Right lung (tissue), 5 donors: ENCODE measurements around the gene RAMP3. TPM values are rescaled to one million over a fixed set of nuclear protein-coding genes. Genes with fewer than 3 reads are reported as not detected.
"Not testable (repeated sequence)": the region's sequence is repeated elsewhere in the genome, so short reads cannot be mapped to it uniquely, and the experiment has no call there.

ENCODE experiments used
- DNase-seq, 2 donors: peaks; one replicate each; pipeline ENCODE4 v3.0.0-alpha.2; 2013
- polyA plus RNA-seq, 5 donors: library from polyadenylated mRNA; unstranded; fragments of 120-200 nt; gene quantifications; one replicate each; pipeline versions ENCODE4 v1.2.1 to v1.2.3, GENCODE V29; 2013; ENCODE audit warnings: inconsistent platforms in 1 of 5, low replicate concordance in 1 of 5; ENCODE audit not compliant: insufficient read length in 5 of 5, insufficient read depth in 1 of 5

The RAMP3 gene
- polyA plus RNA-seq, 5 donors, result 17.7 to 32.0 (median 22.0) TPM

DNA sequence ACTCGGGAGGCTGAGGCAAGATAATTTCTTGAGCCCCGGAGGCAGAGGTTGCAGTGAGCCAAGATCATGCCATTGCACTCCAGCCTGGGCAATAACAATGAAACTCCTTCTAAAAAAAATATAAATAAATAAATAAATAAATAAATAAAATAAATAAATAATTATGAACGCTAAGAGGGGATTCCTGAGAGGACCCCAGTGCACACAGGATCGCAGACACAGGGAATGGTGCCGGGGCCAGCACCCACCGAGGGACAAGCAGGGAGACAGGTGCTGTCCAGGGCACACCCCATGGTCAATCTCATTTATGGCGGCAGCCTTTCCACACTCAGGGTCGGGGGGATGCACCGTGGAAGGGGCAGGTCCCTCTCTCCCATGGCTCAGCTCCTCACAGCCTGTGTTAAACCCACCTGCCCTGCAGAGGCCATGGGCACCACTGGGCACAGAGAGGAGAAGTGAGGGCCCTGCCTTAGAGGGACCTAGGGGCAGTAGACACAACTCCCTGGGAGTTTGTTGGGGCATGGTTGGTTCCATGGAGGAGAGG, 2.2 kb upstream of the RAMP3 start:
- DNase-seq, result no peak

DNA sequence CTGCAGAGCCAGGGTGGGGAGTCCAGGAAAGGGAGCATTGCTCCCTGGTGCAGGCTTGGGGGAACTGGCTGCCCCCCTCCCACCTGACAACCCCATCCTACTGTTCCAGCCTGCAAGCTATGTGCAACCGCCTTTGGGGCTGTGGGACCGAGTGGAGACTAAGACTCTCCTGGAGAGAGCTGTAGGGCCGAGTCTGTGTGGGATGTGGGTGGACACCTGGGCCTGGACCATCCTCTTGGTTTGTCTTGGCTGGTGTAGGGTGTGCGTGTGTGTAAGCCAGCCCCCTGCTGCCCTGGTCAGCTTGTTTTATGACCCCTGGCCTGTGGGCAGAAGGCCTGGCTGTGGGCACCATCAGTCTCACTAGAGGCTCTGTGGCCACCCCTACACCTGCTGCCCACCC, 1.6 kb upstream of the RAMP3 start:
- no peak for DNase-seq

- DNase-seq, result no peak
These were observed 897 bp upstream of the RAMP3 start for GRCh38 chr7:45156516-45157272.

DNA sequence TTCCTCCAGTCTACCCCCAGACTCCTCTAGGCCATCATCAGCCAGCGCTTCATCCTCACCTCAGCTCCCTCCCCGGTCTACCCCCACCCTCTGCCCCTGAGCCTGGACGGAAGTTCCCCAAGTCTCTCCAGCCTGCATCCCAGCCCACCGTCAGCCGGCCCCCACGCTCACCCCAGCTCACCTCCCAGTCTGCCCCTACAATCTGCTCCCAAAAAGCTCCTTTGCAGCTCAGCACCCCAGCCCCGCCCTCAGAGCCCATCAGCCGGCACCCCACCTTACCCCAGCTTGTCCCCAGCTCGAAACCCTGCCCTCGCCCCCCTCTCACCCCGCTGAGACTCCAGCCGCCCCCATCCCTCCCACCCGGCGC, 322 bp upstream of the RAMP3 start:
- DNase-seq, result no peak

DNA sequence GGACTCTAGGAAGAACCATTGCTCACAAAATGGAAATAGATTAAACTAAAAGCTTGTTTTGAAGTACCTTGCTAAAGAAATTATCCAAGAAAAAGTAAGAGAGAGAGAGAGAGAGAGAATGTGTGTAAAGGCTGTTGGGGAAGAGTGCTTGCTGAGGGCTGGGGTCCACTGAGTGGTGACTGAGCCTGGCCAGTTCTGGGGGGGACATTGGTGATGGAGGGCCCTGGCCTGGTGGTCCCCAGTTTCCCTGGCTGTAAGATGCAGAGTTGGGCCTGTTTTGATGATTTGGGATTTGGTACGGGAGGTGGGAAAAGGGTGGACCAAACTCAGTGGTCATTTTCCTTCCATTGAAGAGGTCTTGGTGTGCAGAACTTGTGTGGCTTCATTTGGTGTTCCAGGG, 880 bp downstream of the RAMP3 start:
- no peak for DNase-seq

GRCh38 chr7:45159296-45159695, 1.7 kb downstream of the RAMP3 start:
- DNase-seq, result no peak

- DNase-seq, result no peak
These were observed 2.9 kb downstream of the RAMP3 start for GRCh38 chr7:45160417-45160881.

DNA sequence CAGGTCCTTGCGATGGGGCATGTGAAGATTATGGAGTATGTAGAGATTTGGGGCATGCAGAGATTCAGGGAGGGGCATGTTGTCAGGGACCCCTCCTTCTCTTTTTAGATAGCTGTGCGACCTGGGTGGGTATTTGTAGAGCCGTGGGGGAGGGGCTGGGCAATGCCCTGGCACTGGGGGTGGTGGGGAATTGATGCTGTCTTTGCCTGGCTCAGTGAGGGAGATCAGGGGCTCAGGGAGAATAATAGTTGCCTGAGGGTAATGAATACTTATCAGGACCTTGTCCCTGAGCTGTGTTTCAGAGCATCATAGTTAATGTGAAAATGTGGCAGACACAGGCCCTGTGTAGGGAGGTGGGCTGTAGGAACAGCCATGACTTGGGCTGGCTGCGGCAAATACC, 3.5 kb downstream of the RAMP3 start:
- no peak for DNase-seq

DNA sequence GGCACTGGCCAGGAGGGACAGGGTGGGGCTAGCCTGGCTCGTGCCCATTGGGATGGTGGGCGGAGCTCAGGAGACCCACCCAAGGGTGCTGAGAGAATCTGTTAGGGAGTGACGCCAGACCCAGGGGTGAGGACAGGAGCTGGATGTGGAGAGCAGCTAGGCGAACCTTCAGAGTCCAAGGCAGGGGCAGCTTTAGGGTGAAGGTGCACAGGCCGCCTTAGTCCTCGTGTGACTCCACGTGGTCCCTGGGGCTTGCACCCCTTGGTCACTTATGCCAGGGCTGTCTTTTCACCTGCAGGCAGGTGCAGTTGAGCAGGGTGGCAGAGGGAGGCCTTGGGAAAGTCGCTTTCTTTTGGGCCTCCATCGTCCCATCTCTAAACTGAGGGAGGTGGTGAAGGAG, 4.3 kb downstream of the RAMP3 start:
- no peak for DNase-seq

DNA sequence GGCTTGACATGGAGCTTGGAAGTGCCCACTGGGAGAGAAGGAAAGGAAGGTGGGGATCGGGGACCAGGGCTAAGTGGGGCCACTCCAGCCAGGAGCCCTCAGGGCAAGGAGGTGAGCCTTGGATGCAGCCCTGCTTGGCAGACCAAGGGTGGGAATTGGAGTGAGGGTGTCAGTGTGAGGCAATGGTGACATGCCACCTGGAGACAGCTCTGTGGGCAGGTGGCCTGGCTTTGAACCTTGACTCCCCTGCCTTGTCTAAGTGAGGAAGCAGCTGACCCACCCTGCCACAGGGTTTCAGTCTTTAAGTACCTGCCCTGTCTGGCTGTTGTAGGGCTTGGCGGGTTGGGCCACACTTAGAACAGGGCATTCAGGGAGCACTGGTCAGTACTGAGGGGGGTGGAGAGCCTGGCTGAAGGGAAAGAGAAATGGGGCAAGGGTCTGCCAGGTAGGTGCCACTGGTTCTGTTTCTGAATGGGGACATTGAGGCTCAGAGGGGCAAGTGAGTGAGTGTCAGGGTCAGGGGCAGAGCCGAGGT, 4.8 kb downstream of the RAMP3 start:
- DNase-seq, result no peak

- DNase-seq, result no peak
These were observed 5.5 kb downstream of the RAMP3 start for GRCh38 chr7:45162943-45163691.

GRCh38 chr7:45163692-45164052, 6.1 kb downstream of the RAMP3 start:
- no peak for DNase-seq

DNA sequence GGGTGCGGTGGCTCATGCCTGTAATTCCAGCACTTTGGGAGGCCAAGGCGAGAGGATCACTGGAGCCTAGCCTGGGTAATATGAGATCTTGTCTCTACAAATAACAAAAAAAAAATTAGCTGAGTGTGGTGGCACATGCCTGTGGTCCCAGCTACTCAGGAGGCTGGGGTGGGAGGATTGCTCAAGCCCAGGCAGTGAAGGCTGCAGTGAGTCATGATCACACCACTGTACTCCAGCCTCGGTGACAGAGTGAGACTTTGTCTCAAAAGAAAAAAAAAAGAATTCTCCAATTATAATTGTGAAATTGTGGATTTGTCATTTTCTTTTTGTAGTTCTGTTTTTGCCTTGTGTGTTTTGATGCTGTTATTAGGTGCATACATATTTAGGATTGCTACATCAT, 6.7 kb downstream of the RAMP3 start:
- not testable (repeated sequence) for DNase-seq

- no peak for DNase-seq
These were observed 8.3 kb downstream of the RAMP3 start for GRCh38 chr7:45165857-45166256.

DNA sequence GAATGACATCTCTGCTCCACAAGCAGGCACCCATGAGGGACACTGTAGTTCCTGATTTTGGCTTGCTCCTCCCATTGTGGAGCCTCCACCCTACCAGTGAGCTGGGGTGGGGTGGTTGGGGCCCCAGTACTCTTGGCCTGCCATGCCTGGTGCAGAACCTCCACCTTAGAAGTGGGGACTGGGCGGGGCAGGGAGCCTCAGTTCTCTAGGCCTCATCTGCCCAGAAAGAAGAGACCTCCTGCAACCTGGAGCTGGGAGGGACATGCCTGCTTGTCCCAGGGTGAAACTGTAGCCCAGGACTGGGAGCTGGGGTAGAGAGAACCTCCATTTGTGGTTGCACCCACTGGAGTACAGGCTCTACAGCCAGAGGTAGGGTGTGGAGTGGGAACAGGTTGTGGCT, 14.4 kb downstream of the RAMP3 start:
- DNase-seq, result no peak

DNA sequence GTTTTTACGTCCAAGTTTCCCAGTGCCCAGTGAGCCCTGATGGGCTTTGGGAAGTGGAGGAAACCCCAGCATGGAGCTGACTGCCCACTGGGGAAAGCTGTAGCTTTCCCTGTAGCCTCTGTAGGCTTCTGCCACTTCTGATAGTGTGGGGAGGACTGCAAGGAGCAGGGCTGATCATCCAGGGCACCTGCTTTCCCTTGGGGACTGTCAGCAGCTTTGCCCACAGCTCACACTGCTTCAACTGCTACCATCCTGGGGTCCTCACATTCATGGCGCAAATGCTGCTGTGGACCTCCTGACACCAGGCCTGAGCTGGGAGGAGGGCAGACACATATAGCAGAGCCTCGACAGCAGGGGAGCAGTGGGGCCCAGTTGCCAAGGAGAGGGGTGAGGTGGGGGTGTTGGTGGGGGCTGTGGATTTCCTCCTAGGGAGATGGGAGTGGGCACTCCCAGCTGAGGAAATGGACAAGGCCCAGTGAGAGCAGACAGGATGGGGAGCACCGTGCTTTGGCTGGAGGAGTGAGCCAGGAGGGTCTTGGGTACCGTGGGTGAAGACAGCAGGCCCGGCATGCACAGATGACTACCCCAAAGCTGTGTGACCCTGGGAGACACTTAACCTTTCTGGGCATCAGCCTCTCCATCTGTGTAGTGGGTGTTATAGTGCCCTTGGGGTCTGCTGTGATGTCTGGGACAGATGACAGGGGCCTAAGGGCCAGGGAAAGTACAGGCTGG, 16.2 kb downstream of the RAMP3 start:
- no peak for DNase-seq

GRCh38 chr7:45174328-45174610, 16.7 kb downstream of the RAMP3 start:
- DNase-seq, result no peak

GRCh38 chr7:45174966-45175765, 17.6 kb downstream of the RAMP3 start:
- no peak for DNase-seq

DNA sequence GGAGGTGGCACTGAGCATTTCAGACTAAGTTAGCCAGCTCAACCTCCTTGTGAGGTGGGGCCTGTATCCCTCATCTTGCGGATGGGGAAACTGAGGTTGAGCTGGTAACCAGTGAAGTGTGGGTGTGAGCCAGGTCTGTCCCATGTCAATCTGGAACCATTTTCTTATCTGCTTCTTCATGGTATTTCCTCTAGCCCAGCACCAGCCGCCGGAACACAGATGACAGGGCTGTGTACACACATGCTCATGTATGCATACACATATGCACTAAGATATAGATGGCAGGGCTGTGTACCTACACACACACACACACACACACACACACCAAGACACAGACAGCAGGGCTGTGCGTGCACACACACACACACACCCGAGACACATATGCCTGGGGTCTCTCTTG, 18.5 kb downstream of the RAMP3 start:
- DNase-seq, result no peak

GRCh38 chr7:45176886-45177731, 19.5 kb downstream of the RAMP3 start:
- DNase-seq, result no peak

GRCh38 chr7:45177801-45178200, 20.2 kb downstream of the RAMP3 start:
- DNase-seq, result no peak
